Measurements from ENCODE around the gene RNFT2.

DNA sequence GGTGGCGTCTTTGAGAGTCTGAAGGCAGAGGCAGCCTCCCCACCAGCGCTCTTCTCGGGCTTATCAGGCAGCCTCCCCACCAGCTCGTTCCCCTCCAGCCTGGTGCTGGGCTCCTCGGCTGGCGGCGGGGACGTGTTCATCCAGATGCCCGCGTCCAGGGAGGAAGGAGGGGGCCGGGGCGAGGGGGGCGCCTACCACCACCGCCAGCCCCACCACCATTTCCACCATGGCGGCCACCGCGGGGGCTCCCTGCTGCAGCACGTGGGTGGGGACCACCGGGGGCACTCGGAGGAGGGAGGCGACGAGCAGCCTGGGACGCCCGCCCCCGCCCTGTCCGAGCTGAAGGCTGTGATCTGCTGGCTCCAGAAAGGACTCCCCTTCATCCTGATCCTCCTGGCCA lies 11.8 kb downstream of the RNFT2 start:
- no peak for TF ChIP-seq POLR2A (IDR thresholded peaks at IDR 0.05)
- TF ChIP-seq, protein P1, sequence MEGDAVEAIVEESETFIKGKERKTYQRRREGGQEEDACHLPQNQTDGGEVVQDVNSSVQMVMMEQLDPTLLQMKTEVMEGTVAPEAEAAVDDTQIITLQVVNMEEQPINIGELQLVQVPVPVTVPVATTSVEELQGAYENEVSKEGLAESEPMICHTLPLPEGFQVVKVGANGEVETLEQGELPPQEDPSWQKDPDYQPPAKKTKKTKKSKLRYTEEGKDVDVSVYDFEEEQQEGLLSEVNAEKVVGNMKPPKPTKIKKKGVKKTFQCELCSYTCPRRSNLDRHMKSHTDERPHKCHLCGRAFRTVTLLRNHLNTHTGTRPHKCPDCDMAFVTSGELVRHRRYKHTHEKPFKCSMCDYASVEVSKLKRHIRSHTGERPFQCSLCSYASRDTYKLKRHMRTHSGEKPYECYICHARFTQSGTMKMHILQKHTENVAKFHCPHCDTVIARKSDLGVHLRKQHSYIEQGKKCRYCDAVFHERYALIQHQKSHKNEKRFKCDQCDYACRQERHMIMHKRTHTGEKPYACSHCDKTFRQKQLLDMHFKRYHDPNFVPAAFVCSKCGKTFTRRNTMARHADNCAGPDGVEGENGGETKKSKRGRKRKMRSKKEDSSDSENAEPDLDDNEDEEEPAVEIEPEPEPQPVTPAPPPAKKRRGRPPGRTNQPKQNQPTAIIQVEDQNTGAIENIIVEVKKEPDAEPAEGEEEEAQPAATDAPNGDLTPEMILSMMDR (IDR thresholded peaks at IDR 0.05) = no peak
- TF ChIP-seq POLR2AphosphoS5 (IDR thresholded peaks at IDR 0.05; ENCODE audit: insufficient read depth in 1 of 2, low read depth in 1 of 2) = no peak
